ENCODE results near the gene TAOK3. TPM values are rescaled to one million over a fixed set of nuclear protein-coding genes. Genes with fewer than 3 reads are reported as not detected.

TAOK3 gene
- total and polyA plus RNA-seq, 2 of the 4 experiments (the other 2 are of a cell fraction): 26.3 to 54.5 TPM

DNA sequence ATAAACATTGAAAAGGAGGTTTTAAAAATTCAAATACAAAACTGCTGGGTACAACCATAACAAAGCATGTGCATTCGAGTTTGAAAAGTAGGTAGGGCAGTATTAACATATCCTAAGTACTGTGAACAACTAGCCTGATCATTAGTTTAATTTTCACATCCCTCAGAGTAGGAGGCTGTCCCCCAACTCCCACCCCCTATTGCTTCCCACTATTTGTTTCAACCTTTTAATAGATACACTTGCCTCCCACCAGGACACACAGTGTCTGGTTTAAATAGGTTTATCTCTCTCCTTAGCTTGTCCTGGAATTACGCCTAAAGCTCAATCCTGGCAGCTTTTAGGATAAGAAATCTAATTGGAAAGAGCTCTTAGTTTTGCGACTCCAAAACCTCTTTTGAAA lies 2.1 kb downstream of the TAOK3 start:
- no peaks in the 10 kb centered on the region for H3K27me3 ChIP-seq (ENCODE audit: control insufficient read depth, insufficient read depth, low read length)
- CTCF ChIA-PET: interaction anchor here (0.7 to 1.5 kb wide), 2 partner anchors 63 to 68 kb away, joined by 3 read pairs; no protein-coding TSS in a partner anchor
- TF ChIP-seq ELK1 (IDR thresholded peaks at IDR 0.05; ENCODE audit: borderline replicate concordance, low read depth, low read length) (no peak), NFE2L2 (IDR thresholded peaks at IDR 0.05; ENCODE audit: low read depth, low read length) (no peak), BHLHE40 (IDR thresholded peaks at IDR 0.05; ENCODE audit: low read depth, low read length) (no peak), POLR2A (IDR thresholded peaks at IDR 0.05; ENCODE audit: low read depth, low read length) (no peak), FOS (IDR thresholded peaks at IDR 0.05; ENCODE audit: low read depth, low read length) (no peak), CEBPB (IDR thresholded peaks at IDR 0.05; ENCODE audit: low read depth, low read length) (no peak), RAD21 (IDR thresholded peaks at IDR 0.05; ENCODE audit: low read length) (no peak), CHD1 (IDR thresholded peaks at IDR 0.05; ENCODE audit: low read depth, low read length) (no peak), RFX5 (IDR thresholded peaks at IDR 0.05; ENCODE audit: low read depth, low read length) (no peak), RCOR1 (IDR thresholded peaks at IDR 0.05; ENCODE audit: insufficient replicate concordance, low read length) (no peak), CTCF (conservative IDR thresholded peaks at IDR 0.05; ENCODE audit: low read depth, low read length) (no peak), MAFK (IDR thresholded peaks at IDR 0.05; ENCODE audit: low read depth, low read length) (no peak), SMC3 (IDR thresholded peaks at IDR 0.05; ENCODE audit: low read depth, low read length) (no peak)
- ATAC-seq (ENCODE audit: low read depth): no peak
- no peak overlapping the region for H2AFZ ChIP-seq (replicated peaks; ENCODE audit: low read length, poor library complexity)
- H3K18ac ChIP-seq (ENCODE audit: low read depth, low read length): peak overlapping the region; percentile 71; the same call in 1 of the 2 replicates
- peak overlapping the region; percentile 45; the same call in 1 of the 2 replicates for H3K27ac ChIP-seq (ENCODE audit: insufficient read depth, low read length)
- H3K79me1 ChIP-seq (ENCODE audit: low read depth in 1 of 2, low read length in 2 of 2): peaks cover 7 to 22% of the 10 kb centered on the region in 2 experiments
- no peaks in the 10 kb centered on the region for H3K9me3 ChIP-seq (ENCODE audit: control insufficient read depth, insufficient read depth, low read length)
- H4K8ac ChIP-seq (ENCODE audit: low read depth in 2 of 2, low read length in 2 of 2): no peak overlapping the region
- H2AK5ac ChIP-seq (ENCODE audit: low read depth, low read length): no peak overlapping the region
- H3K14ac ChIP-seq (replicated peaks; ENCODE audit: low read depth, low read length): peak overlapping the region; percentile 31
- WGBS, 2 experiments (ENCODE audit: extremely low coverage in 2 of 2, insufficient read length in 1 of 2): no CpG with 5 or more reads among the region's 3 CpGs
- peak overlapping the region; percentile 1; the same call in 1 of the 2 replicates for H3K4ac ChIP-seq (ENCODE audit: low read depth, low read length)
- peak overlapping the region; percentile 92 for H3K4me2 ChIP-seq (ENCODE audit: low read depth, low read length)
- H2BK20ac ChIP-seq (ENCODE audit: low read depth, low read length): no peak overlapping the region
- H2AK9ac ChIP-seq (replicated peaks; ENCODE audit: low read depth, low read length, poor library complexity): no peak overlapping the region
- no peak overlapping the region for H4K91ac ChIP-seq (ENCODE audit: insufficient read depth, low read depth, low read length)
- peaks cover 1% of the 10 kb centered on the region; the same call in 1 of the 2 replicates for H3K4me1 ChIP-seq (ENCODE audit: control insufficient read depth, insufficient read depth, low read length)
- H3K36me3 ChIP-seq (ENCODE audit: control insufficient read depth, insufficient read depth, low read length): no peaks in the 10 kb centered on the region
- H3K23ac ChIP-seq (ENCODE audit: low read depth, low read length): peak overlapping the region; percentile 13
- H2BK5ac ChIP-seq (ENCODE audit: low read depth, low read length, poor library complexity, severe bottlenecking): peak overlapping the region; percentile 42
- intact Hi-C loops (cut with micrococcal nuclease) (loop anchor here (5.0 kb wide), 1 partner anchor 38 kb away; no protein-coding TSS in a partner anchor), dilution Hi-C loops (cut with HindIII; ENCODE audit: low sequenced_read_pairs, unreplicated experiment) (no loop called here), in situ Hi-C loops (cut with MboI; ENCODE audit: low sequenced_read_pairs) (loop anchor here (5.0 to 25.0 kb wide), 2 partner anchors 188 to 1742 kb away; partner anchors contain the start of gene RAB35)
- H3K9me1 ChIP-seq (ENCODE audit: insufficient read depth, low read length): peaks cover 5% of the 10 kb centered on the region
- no peaks in the 10 kb centered on the region; the same call in 1 of the 2 replicates for H4K20me1 ChIP-seq (ENCODE audit: insufficient read depth, low read length)
- peak overlapping the region; percentile 87 for H3K4me3 ChIP-seq (ENCODE audit: insufficient read depth, low read depth, low read length)
- peak overlapping the region; percentile 63; the same call in 1 of the 2 replicates for H3K56ac ChIP-seq (ENCODE audit: extremely low read depth, insufficient read depth, low read length)
- no TSS peak for BruUV-seq (replicated peaks)
- peak overlapping the region; percentile 75 for H3K9ac ChIP-seq (ENCODE audit: low read depth, low read length)
- POLR2A ChIA-PET (ENCODE audit: unreplicated experiment): no interaction called here
- 0 out of 2 replicates have a peak overlapping the region, but pooled peaks have one; percentile 9 for H2BK120ac ChIP-seq (ENCODE audit: low read depth, low read length)
- H2BK15ac ChIP-seq (ENCODE audit: low read depth, low read length): no peak overlapping the region
- DNase-seq: no peak
- peak overlapping the region; percentile 60; the same call in 1 of the 2 replicates for H4K5ac ChIP-seq (ENCODE audit: low read depth, low read length)
